Lower leg skin (tissue), 3 donors: ENCODE measurements around the gene EFCAB10.

Experiments
- CTCF ChIP-seq, 3 donors: fragments of 450-650 bp; IDR thresholded peaks; one replicate each; pipeline ENCODE4 v1.5.1; 2016; ENCODE audit warnings: antibody characterized with exemption in 3 of 3, mild to moderate bottlenecking in 3 of 3, moderate library complexity in 2 of 3
- POLR2A ChIP-seq, 2 donors: fragments of 450-650 bp; IDR thresholded peaks; one replicate each; pipeline ENCODE4 v1.6.1; 2016 to 2017; ENCODE audit warnings: antibody characterized with exemption in 2 of 2, mild to moderate bottlenecking in 1 of 2, moderate library complexity in 1 of 2

DNA sequence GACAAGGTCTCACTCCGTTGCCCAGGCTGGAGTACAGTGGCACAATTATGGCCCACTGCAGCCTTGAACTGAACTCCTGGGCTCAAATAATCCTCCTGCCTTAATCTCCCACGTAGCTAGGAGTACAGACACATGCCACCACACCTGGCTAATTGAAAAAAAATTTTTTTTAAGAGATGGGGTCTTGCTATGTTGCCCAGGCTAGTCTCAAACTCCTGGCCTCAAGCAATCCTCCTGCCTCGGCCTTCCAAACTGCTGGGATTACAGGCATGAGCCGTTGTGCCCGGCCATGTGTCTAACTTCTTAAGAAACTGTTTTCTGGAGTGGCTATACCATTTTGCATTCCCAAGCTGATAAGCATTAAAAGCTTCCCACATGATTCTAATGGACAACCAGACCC is 9.5 kb upstream of the EFCAB10 start:
- no peak for TF ChIP-seq CTCF (IDR thresholded peaks at IDR 0.05)
- no peak for TF ChIP-seq POLR2A (IDR thresholded peaks at IDR 0.05)
